Ramos (cell line): ENCODE data around the gene PUDP.

Experiments used
- in situ Hi-C: fragments of 300-500 bp; cut with MboI; formaldehyde crosslinking; loops from one replicate; pipeline ENCODE4 v1.14.3; 2022; ENCODE audit warnings: low sequenced_read_pairs; ENCODE audit not compliant: unreplicated experiment

The PUDP gene

GRCh38 chrX:7147413-7147977, 458 bp downstream of the PUDP start, which contains the start of gene STS:
Gene STS (plus strand): TSS chrX:7147712. CDS start chrX:7253200, 105,488 bp downstream.
- in situ Hi-C loops: no loop called here

GRCh38 chrX:7146703-7147412, 1.1 kb downstream of the PUDP start:
- in situ Hi-C loops: no loop called here

- in situ Hi-C loops: no loop called here
Measured at GRCh38 chrX:7146020-7146702, 1.8 kb downstream of the PUDP start.

GRCh38 chrX:7145454-7145853, 2.5 kb downstream of the PUDP start:
- in situ Hi-C loops: no loop called here

GRCh38 chrX:7143941-7144525, 3.9 kb downstream of the PUDP start:
- in situ Hi-C loops: no loop called here

GRCh38 chrX:7143076-7143475, 4.9 kb downstream of the PUDP start:
- in situ Hi-C loops: no loop called here

- in situ Hi-C loops: no loop called here
Measured at GRCh38 chrX:7139202-7140081, 8.5 kb downstream of the PUDP start.

- in situ Hi-C loops: no loop called here
Measured at GRCh38 chrX:7134981-7135380, 13.0 kb downstream of the PUDP start.

GRCh38 chrX:7133050-7133440, 14.9 kb downstream of the PUDP start:
- in situ Hi-C loops: no loop called here

GRCh38 chrX:7132335-7133049, 15.5 kb downstream of the PUDP start:
- in situ Hi-C loops: no loop called here

- in situ Hi-C loops: no loop called here
Measured at GRCh38 chrX:7131621-7132020, 16.3 kb downstream of the PUDP start.

- in situ Hi-C loops: no loop called here
Measured at GRCh38 chrX:7127056-7127455, 20.9 kb downstream of the PUDP start.

- in situ Hi-C loops: no loop called here
Measured at GRCh38 chrX:7120878-7121219, 27.1 kb downstream of the PUDP start.

GRCh38 chrX:7119950-7120877, 27.7 kb downstream of the PUDP start:
- in situ Hi-C loops: no loop called here

- in situ Hi-C loops: no loop called here
Measured at GRCh38 chrX:7117587-7117986, 30.4 kb downstream of the PUDP start.

- in situ Hi-C loops: no loop called here
Measured at GRCh38 chrX:7116081-7116480, 31.9 kb downstream of the PUDP start.

- in situ Hi-C loops: no loop called here
Measured at GRCh38 chrX:7115557-7115956, 32.4 kb downstream of the PUDP start.

GRCh38 chrX:7112071-7112470, 35.9 kb downstream of the PUDP start:
- in situ Hi-C loops: no loop called here

GRCh38 chrX:7111518-7111917, 36.4 kb downstream of the PUDP start:
- in situ Hi-C loops: no loop called here
